CD4-positive, alpha-beta T cell treated with Interleukin-1 beta for 1 hour (primary cell): ENCODE results near the gene HSD17B2.
"Not testable (repeated sequence)": the region's sequence is repeated elsewhere in the genome, so short reads cannot be mapped to it uniquely, and the experiment has no call there.

Source experiments
- DNase-seq, 2 donors: peaks; one replicate each; pipeline ENCODE4 v3.0.0-alpha.2; 2020 to 2022

HSD17B2 gene

GRCh38 chr16:82034981-82035612, at the start of gene HSD17B2:
Gene HSD17B2, plus strand, starts transcription at chr16:82035253. Its CDS starts 172 bp downstream, at chr16:82035425.
- DNase-seq, result no peak

GRCh38 chr16:81987121-81987520, 47.9 kb upstream of the HSD17B2 start:
- no peak for DNase-seq

GRCh38 chr16:81987706-81988105, 47.3 kb upstream of the HSD17B2 start:
- no peak for DNase-seq

GRCh38 chr16:81992859-81993258, 42.2 kb upstream of the HSD17B2 start:
- DNase-seq, result no peak

- no peak for DNase-seq
Measured at GRCh38 chr16:81994485-81994884, 40.6 kb upstream of the HSD17B2 start.

GRCh38 chr16:81995651-81996050, 39.4 kb upstream of the HSD17B2 start:
- DNase-seq, result no peak

GRCh38 chr16:81996664-81997509, 38.2 kb upstream of the HSD17B2 start:
- no peak for DNase-seq

GRCh38 chr16:81997738-81998137, 37.3 kb upstream of the HSD17B2 start:
- DNase-seq, result no peak

GRCh38 chr16:82002831-82003230, 32.2 kb upstream of the HSD17B2 start:
- DNase-seq, result no peak

- no peak for DNase-seq
Measured at GRCh38 chr16:82004601-82005000, 30.5 kb upstream of the HSD17B2 start.

- no peak for DNase-seq
Measured at GRCh38 chr16:82005027-82005830, 29.8 kb upstream of the HSD17B2 start.

GRCh38 chr16:82006036-82006435, 29.0 kb upstream of the HSD17B2 start:
- DNase-seq, result no peak

- DNase-seq, result no peak
Measured at GRCh38 chr16:82007189-82007588, 27.9 kb upstream of the HSD17B2 start.

GRCh38 chr16:82008957-82009592, 26.0 kb upstream of the HSD17B2 start:
- no peak for DNase-seq

GRCh38 chr16:82009789-82010188, 25.3 kb upstream of the HSD17B2 start:
- not testable (repeated sequence) for DNase-seq

- DNase-seq, result no peak
Measured at GRCh38 chr16:82010649-82011048, 24.4 kb upstream of the HSD17B2 start.

- DNase-seq, result peak; percentile 73 to 75
Measured at GRCh38 chr16:82011199-82011641, 23.8 kb upstream of the HSD17B2 start, which contains the start of gene SDR42E1. Gene SDR42E1, minus strand, starts transcription at chr16:82011470. Its CDS starts 10,612 bp downstream, at chr16:82000858.

- no peak for DNase-seq
Measured at GRCh38 chr16:82013139-82013538, 21.9 kb upstream of the HSD17B2 start.

- DNase-seq, result no peak
Measured at GRCh38 chr16:82016263-82016662, 18.8 kb upstream of the HSD17B2 start.

- no peak for DNase-seq
Measured at GRCh38 chr16:82016964-82017363, 18.1 kb upstream of the HSD17B2 start.

GRCh38 chr16:82017911-82018568, 17.0 kb upstream of the HSD17B2 start:
- DNase-seq, result no peak

- DNase-seq, result no peak
Measured at GRCh38 chr16:82019535-82019934, 15.5 kb upstream of the HSD17B2 start.
